GM12892 (cell line): ENCODE measurements around the gene MLF2.
A peak's percentile ranks its signal among the peaks of the same experiment; 100 is the strongest.

ENCODE experiments used
- DNase-seq: peaks from one replicate; pipeline ENCODE4 v3.0.0; 2011; ENCODE audit not compliant: insufficient read length
- FAIRE-seq: peaks from 2 replicates; lab custom pipeline; 2011; peaks lifted over from hg19 to GRCh38; lab: Jason Lieb, UNC
- POLR2A ChIP-seq: IDR thresholded peaks from 2 replicates; pipeline ENCODE4 v1.6.1; 2011; ENCODE audit warnings: low read depth, low read length, control low read depth
- POLR2AphosphoS5 ChIP-seq: IDR thresholded peaks from 2 replicates; pipeline ENCODE4 v1.6.1; 2011; ENCODE audit warnings: low read depth, low read length, control low read depth
- TAF1 ChIP-seq: IDR thresholded peaks from 2 replicates; pipeline ENCODE4 v1.6.1; 2011; ENCODE audit warnings: low read depth, mild to moderate bottlenecking, control low read depth, low read length, borderline replicate concordance

MLF2 gene

GRCh38 chr12:6775185-6776174 is 22.5 kb upstream of the MLF2 start:
- TF ChIP-seq TAF1, result no peak
- TF ChIP-seq POLR2A, result no peak
- no peak for TF ChIP-seq POLR2AphosphoS5
- DNase-seq, result no peak
- peak; percentile 44 for FAIRE-seq

- DNase-seq (no peak), FAIRE-seq (no peak)
- TF ChIP-seq POLR2AphosphoS5 (no peak), TAF1 (no peak), POLR2A (no peak)
These were observed 21.6 kb upstream of the MLF2 start for GRCh38 chr12:6774499-6775062.

- TF ChIP-seq POLR2AphosphoS5 (no peak), POLR2A (no peak), TAF1 (no peak)
- FAIRE-seq (no peak), DNase-seq (no peak)
These were observed 20.8 kb upstream of the MLF2 start for GRCh38 chr12:6773590-6774351.

GRCh38 chr12:6772726-6773589 is 20.0 kb upstream of the MLF2 start:
- DNase-seq (no peak), FAIRE-seq (no peak)
- TF ChIP-seq POLR2AphosphoS5, result no peak
- TF ChIP-seq POLR2A, result no peak
- no peak for TF ChIP-seq TAF1

- FAIRE-seq (peak; percentile 48), DNase-seq (no peak)
- TF ChIP-seq TAF1 (no peak), POLR2A (no peak), POLR2AphosphoS5 (no peak)
These were observed 19.4 kb upstream of the MLF2 start, which contains the start of gene LAG3 for GRCh38 chr12:6772331-6772695. LAG3 (plus strand) TSS chr12:6772520; CDS start chr12:6772853, 333 bp downstream.

GRCh38 chr12:6771509-6772330 is 18.8 kb upstream of the MLF2 start:
- TF ChIP-seq POLR2A (no peak), POLR2AphosphoS5 (no peak), TAF1 (no peak)
- FAIRE-seq (peak; percentile 9), DNase-seq (no peak)

- DNase-seq (no peak), FAIRE-seq (no peak)
- no peak for TF ChIP-seq POLR2AphosphoS5
- TF ChIP-seq TAF1, result no peak
- no peak for TF ChIP-seq POLR2A
These were observed 18.2 kb upstream of the MLF2 start for GRCh38 chr12:6771091-6771495.

GRCh38 chr12:6770600-6770999 is 17.7 kb upstream of the MLF2 start:
- no peak for TF ChIP-seq POLR2A
- no peak for TF ChIP-seq TAF1
- no peak for TF ChIP-seq POLR2AphosphoS5
- DNase-seq (no peak), FAIRE-seq (no peak)

GRCh38 chr12:6770094-6770493 is 17.2 kb upstream of the MLF2 start:
- no peak for TF ChIP-seq POLR2A
- TF ChIP-seq POLR2AphosphoS5, result no peak
- no peak for TF ChIP-seq TAF1
- DNase-seq (no peak), FAIRE-seq (no peak)
